Activated naive CD4-positive, alpha-beta T cell treated with anti-CD3 and anti-CD28 coated beads, Interleukin-2, amount 50 U/mL, for 16 hours (primary cell): ENCODE measurements around the gene AKR1B1.
"Not testable (repeated sequence)": the region's sequence is repeated elsewhere in the genome, so short reads cannot be mapped to it uniquely, and the experiment has no call there.

Experiments used
- DNase-seq: peaks from one replicate; pipeline ENCODE4 v3.0.0-alpha.2; 2020

The AKR1B1 gene

GRCh38 chr7:134458806-134459698 is at the start of gene AKR1B1:
AKR1B1 (minus strand) TSS chr7:134459100; CDS start chr7:134459062, 38 bp downstream.
- DNase-seq = peak; percentile 89

DNA sequence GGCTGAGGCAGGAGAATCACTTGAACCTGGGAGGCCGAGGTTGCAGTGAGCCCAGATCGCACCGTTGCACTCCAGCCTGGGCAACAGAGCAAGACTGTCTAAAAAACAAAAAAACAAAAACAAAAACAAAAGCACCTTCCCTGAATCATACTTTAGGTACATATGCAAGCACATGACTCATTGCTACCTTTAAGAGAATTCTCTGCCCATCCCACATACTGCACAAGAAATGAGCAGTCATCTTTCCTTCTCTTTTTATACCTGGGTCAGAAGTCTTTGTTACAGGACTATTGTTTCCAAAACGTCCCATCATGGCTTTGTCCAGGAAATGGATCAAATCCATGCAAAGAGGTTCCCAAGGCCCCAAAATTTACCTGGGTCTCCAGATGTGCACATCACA is 47.0 kb upstream of the AKR1B1 start:
- no peak for DNase-seq

DNA sequence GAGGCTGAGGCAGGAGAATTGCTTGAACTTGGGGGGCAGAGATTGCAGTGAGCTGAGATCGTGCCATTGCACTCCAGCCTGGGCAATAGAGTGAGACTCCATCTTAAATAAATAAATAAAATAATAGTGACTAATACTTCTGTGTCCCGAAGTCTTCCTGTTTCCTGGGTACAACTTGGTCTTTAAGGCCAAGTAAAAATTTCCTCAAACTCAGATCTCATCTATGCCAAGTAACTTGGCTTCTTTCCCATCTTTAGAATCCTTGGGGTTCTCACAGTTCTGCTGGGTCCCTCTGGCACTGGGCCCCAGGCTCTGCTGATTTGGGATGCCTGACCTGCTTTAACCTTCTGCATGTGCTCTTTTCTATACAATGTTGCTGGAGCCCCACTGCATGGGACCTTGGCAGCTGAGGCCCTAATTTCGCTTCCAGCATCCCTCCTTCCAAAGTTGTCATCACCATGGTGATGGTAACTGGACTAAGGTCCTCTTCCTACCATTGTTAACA is 45.8 kb upstream of the AKR1B1 start:
- no peak for DNase-seq

GRCh38 chr7:134502463-134503371 is 43.8 kb upstream of the AKR1B1 start:
- DNase-seq = no peak

GRCh38 chr7:134500982-134501381 is 42.1 kb upstream of the AKR1B1 start:
- no peak for DNase-seq

DNA sequence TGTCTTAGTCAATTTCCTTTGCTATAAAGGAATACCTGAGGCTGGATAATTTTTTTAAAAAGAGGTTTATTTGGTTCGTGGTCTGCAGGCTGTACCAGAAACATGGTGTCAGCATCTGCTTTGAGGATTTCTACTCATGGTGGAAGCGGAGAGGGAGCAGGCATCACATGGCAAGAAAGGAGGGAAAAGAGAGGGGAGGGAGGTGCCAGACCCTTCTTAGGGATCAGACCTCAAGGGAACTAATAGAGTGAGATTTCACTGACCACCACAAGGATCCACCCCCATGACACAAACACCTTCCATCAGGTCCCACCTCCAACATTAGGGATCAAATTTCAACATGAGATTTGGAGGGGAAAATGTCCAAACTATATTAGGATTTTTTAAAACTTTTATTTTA is 41.5 kb upstream of the AKR1B1 start:
- DNase-seq = no peak

DNA sequence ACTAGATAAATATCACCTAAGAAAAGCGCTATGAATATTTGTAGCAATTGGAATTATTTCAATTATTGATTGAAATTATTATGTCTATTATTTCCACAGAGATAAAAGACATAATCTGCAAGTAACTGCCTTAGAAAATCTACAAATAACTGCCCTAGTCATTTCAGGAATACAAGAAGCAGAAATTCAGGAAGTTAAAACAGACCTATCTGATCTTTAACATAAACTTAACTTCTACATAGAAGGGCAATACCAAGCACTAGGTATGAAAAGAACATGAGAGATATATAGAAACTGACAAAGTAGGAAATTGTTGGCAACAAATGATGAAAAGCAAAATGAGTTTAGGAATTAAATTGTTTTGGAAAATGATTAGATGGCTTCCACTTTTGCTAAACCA is 36.6 kb upstream of the AKR1B1 start:
- no peak for DNase-seq

GRCh38 chr7:134493091-134493490 is 34.2 kb upstream of the AKR1B1 start:
- no peak for DNase-seq

- not testable (repeated sequence) for DNase-seq
These were observed 28.8 kb upstream of the AKR1B1 start for GRCh38 chr7:134487721-134488120.

GRCh38 chr7:134485203-134485602 is 26.3 kb upstream of the AKR1B1 start:
- DNase-seq = no peak

DNA sequence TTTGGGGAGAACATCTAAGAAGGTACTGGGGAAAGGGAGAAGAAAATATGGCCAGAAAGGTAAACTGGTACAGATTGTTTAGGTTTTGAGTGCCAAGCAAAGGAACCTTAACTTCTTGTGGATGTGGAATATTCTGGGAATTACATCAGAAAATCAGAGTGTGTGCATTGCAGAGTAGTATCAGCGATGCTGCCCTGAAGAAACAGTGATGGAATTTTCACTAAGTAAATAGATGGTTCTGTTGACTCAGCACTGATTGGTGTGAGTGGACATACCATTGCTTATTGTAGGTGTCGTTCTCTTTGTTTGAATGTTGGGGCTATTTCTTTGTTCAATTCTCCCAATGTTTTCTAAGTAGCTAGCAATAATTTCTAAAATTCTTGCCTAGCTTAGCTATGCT is 24.4 kb upstream of the AKR1B1 start:
- DNase-seq = no peak

DNA sequence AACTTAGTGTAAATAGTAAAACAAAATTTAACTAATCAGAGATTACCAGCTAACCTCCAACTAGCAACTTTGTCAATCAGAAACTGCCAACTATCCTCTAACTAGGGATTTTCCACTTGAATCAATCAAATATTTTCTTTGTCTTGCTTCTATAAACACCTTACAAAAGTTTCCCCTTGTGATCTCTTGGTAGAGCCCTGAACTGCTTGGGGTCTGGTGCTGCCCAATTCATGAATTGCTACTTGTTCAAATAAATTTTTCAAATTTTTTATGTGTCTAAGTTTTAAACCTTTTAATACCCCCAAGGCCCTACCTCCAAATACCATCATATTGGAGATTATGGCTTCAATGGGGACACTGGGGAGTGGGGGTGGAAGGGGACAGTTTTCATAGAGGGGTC is 24.0 kb upstream of the AKR1B1 start:
- DNase-seq = no peak

DNA sequence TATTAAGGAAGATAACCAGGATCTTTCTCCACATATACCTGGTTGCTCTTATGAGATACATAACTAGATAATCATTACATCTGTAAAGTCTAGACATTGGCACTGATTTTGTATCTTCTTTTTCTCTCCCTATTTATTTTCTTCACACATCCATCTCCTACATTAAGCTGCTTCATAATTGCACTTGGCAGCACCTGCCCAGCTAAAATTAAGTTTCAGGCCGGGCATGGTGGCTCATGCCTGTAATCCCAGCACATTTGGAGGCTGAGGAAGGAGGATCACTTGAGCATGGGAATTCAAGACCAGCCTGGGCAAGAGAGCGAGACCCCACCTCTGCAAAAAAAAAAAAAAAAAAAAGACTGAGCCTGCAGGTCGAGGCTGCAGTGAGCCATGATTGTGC is 22.3 kb upstream of the AKR1B1 start:
- DNase-seq = no peak

DNA sequence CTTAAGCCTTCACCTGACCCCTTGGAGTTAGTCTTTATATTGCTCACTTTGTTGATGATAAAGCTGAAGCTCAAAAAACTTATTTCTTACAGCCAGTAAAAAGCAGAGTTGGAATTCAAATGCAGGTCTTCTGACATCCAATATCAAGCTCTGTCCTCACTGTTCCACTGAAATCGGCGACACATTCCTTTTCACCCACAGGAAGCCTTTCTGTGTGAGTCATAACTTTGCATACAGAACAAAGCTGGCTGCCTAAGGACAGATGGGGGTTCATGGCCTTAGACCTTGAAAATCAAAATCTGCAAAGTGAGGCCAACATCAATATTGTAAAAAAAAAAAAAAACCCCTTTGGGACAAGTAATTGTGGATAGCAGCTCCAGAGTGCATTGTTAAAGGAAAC is 21.8 kb upstream of the AKR1B1 start:
- DNase-seq = no peak

GRCh38 chr7:134480202-134480601 is 21.3 kb upstream of the AKR1B1 start:
- DNase-seq = no peak

DNA sequence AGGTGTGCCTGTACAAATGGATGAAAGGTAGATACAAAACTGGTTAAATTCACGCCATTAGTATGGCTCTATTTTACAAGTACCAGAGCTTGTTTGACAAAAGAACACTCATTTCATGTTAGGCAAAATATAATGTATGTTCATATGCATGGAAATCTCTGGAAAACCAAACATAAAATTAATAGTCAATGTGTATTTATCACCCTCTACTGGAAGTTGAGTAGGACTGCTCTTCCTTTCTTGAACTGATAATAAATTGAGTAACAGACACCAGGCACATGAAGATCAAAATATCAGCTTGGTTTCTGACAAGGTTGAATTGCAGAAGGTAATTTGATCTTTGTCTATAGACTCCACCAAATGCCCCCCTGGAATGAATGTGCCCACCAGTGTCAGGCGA is 19.8 kb upstream of the AKR1B1 start:
- DNase-seq = no peak

- DNase-seq = no peak
These were observed 19.1 kb upstream of the AKR1B1 start for GRCh38 chr7:134477954-134478353.

GRCh38 chr7:134476044-134476443 is 17.1 kb upstream of the AKR1B1 start:
- DNase-seq = no peak

DNA sequence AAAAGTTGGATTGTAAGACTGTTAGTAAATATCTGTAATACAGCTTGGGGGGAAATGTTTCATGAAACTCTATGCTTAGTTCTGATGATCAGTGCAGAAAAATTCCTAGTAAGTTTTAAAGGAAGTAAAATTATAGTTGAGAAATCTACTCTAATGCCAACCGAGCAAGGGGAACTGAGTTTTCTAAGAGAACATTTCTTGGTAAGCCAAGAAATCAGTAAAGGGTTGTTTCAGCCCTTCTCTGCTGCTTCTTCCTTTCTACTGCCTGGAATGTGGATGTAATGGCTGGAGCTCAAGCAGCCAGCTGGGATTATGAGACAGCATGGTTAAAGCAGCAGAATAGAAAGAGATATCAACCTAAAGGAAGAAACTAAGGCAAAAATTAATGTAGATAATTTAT is 15.9 kb upstream of the AKR1B1 start:
- DNase-seq = no peak

DNA sequence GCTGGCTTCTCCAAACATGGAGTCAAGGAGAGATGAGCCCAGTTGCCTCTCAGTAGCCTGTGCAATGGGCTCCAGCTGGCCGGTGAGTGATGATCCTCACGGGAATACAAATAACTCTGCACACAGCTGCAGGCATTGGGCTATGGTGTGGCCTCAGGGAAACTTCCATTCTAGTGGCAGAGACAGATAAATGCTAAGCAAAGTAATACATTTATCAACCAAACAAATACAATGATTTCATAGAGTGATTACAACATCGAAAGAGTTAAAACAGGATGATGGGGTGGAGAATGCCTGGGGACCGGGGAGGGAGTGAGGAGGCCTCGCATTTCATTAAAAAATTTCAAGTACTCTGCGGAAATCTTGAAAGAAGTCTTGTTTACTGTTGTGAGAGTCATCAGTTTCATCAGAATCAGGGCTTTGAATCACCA is 15.0 kb upstream of the AKR1B1 start:
- no peak for DNase-seq

DNA sequence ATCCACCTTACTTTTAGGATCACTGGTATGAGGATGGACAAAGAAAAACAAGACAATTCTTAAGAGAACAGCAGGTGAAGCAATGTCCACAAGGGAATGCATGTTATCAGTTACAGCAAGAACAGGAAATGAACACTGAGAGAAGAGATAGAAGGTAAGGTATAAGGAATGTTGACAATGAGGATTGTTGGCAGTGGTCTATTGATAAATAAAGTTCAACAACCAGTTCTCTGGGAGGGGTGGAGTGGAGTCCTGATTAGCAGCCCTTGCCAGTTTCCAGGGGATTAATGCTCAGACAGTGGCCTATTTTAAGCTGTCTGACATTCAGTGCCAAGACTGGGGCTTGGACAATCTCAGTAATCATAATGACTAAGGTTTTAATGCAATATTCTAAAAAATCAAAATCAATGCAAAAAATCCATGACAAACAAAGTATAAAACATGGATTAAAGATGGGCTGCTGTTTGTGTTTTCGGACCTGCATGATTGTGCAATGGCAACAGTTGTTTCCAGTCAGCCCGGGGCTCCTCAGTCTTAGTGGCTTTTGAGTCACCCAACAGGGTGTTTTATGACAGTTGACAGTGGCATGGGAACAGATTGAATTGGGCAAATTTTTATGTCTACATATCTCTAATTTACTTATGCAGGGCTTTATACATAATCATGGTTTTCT is 13.8 kb upstream of the AKR1B1 start:
- DNase-seq = no peak

DNA sequence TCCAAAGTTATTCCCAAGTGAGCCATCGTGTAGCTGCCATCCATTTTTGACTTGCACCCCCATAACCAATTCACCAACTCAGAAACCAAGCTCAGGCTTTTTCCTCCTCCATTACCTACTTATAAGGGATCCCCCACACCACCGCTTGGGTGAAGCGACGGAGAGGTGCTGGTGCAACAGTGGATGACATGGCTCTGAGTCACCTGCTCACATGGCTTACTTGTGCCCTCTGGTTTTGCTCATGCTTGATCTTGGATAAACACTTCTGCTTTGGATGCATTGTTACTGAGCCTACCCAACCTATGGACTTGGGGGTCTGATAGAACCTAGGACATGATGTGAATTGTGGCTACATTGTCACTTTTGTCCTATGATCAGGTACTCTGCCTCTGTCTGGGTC is 12.0 kb upstream of the AKR1B1 start:
- no peak for DNase-seq

DNA sequence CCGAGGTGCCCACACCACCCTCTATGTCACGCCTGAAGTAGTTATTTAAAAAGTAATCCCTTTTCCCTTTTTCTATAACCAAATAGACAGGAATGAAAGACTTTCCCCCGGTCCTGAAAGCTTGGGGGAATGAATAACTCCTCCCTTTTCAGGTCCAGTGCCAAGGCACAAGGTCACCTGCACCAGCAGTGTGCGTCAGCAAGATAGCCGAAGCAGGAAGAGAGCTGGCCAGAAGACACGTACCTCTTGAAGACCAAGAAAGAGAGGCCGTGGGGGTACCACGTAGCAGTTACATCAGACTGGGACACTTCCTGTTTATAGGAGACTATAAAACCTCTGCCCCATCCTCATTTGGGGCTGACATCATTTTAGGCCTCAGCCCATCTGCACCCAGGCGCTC is 10.7 kb upstream of the AKR1B1 start:
- DNase-seq = no peak
